DND-41 (cell line): ENCODE measurements around the gene MYO5C.

Experiments
- ATAC-seq: fragments of 200-7000 bp; cut with Tn5 transposase; 3 replicates; pipeline ENCODE4 v1.9.1; 2021; ENCODE audit warnings: low read depth; ENCODE audit not compliant: insufficient read depth
- DNase-seq: peaks from one replicate; pipeline ENCODE4 v3.0.0-alpha.2; 2020
- H2AFZ ChIP-seq: 2 replicates; pipeline ENCODE4 v1.6.0; 2012; ENCODE audit warnings: low read depth, low read length
- H3K27ac ChIP-seq: 2 replicates; pipeline ENCODE4 v1.5.1; 2012; ENCODE audit warnings: low read length, inconsistent platforms
- H3K27me3 ChIP-seq: fragments of 200-600 bp; sonication (generic); 2 replicates; pipeline ENCODE4 v1.6.0; 2012; ENCODE audit warnings: low read length, mild to moderate bottlenecking, inconsistent platforms; ENCODE audit not compliant: insufficient read depth, poor library complexity
- H3K36me3 ChIP-seq: 2 replicates; pipeline ENCODE4 v1.5.1; 2012; ENCODE audit warnings: low read length, inconsistent platforms; ENCODE audit not compliant: insufficient read depth
- H3K4me1 ChIP-seq: 2 replicates; pipeline ENCODE4 v1.5.1; 2012; ENCODE audit warnings: mild to moderate bottlenecking, low read length; ENCODE audit not compliant: insufficient read depth
- H3K4me2 ChIP-seq: 2 replicates; pipeline ENCODE4 v1.6.0; 2012; ENCODE audit warnings: mild to moderate bottlenecking, moderate library complexity, low read length, inconsistent platforms; ENCODE audit not compliant: insufficient read depth
- H3K4me3 ChIP-seq, 2 experiments: fragments of 200-600 bp in 1 of 2; shearing (Covaris generic) in 1 of 2; 2 replicates each; pipeline ENCODE4 v1.5.1; 2012 to 2016; ENCODE audit warnings: inconsistent platforms in 2 of 2, low read length in 2 of 2, mild to moderate bottlenecking in 2 of 2, low read depth in 1 of 2, moderate library complexity in 1 of 2
- H3K79me2 ChIP-seq: 2 replicates; pipeline ENCODE4 v1.6.0; 2012; ENCODE audit warnings: low read length, inconsistent platforms; ENCODE audit not compliant: insufficient read depth
- H3K9ac ChIP-seq: 2 replicates; pipeline ENCODE4 v1.6.0; 2012; ENCODE audit warnings: low read depth, mild to moderate bottlenecking, inconsistent platforms, low read length, moderate library complexity
- H3K9me3 ChIP-seq: 2 replicates; pipeline ENCODE4 v1.5.1; 2012; ENCODE audit warnings: low read length, moderate library complexity, mild to moderate bottlenecking, inconsistent platforms; ENCODE audit not compliant: insufficient read depth, severe bottlenecking
- H4K20me1 ChIP-seq: 2 replicates; pipeline ENCODE4 v1.6.0; 2012; ENCODE audit warnings: low read length; ENCODE audit not compliant: insufficient read depth
- CTCF ChIP-seq: IDR thresholded peaks from 2 replicates; pipeline ENCODE4 v1.5.1; 2012; ENCODE audit warnings: borderline replicate concordance, low read length, moderate library complexity, mild to moderate bottlenecking; ENCODE audit not compliant: poor library complexity, severe bottlenecking; ENCODE audit errors: extremely low read depth
- EZH2 ChIP-seq: IDR thresholded peaks from 3 replicates; pipeline ENCODE4 v1.6.1; 2012; ENCODE audit warnings: borderline replicate concordance, low read depth, mild to moderate bottlenecking, moderate library complexity, low read length, inconsistent platforms; ENCODE audit not compliant: severe bottlenecking

The MYO5C gene

GRCh38 chr15:52148403-52148802, 147.2 kb downstream of the MYO5C start:
- TF ChIP-seq CTCF (no peak), EZH2 (no peak)
- Histone ChIP-seq H3K9ac (no peak overlapping the region), H3K36me3 (peaks cover 19% of the 10 kb centered on the region), H3K27me3 (no peaks in the 10 kb centered on the region), H3K4me3 (no peak overlapping the region), H3K4me1 (no peaks in the 10 kb centered on the region), H3K79me2 (no peaks in the 10 kb centered on the region), H3K9me3 (no peaks in the 10 kb centered on the region), H3K4me2 (no peak overlapping the region), H4K20me1 (no peaks in the 10 kb centered on the region), H3K27ac (no peak overlapping the region), H2AFZ (no peak overlapping the region)
- ATAC-seq (no peak), DNase-seq (no peak)

GRCh38 chr15:52146776-52147175, 148.8 kb downstream of the MYO5C start:
- ATAC-seq (no peak), DNase-seq (no peak)
- peaks cover 12% of the 10 kb centered on the region; the same call in 1 of the 2 replicates for H3K36me3 ChIP-seq
- H3K27ac ChIP-seq = no peak overlapping the region
- no peaks in the 10 kb centered on the region for H3K9me3 ChIP-seq
- no peak overlapping the region for H3K4me2 ChIP-seq
- no peaks in the 10 kb centered on the region for H3K27me3 ChIP-seq
- no peaks in the 10 kb centered on the region for H3K4me1 ChIP-seq
- no peaks in the 10 kb centered on the region for H4K20me1 ChIP-seq
- no peak overlapping the region for H3K9ac ChIP-seq
- no peak overlapping the region for H3K4me3 ChIP-seq
- H3K79me2 ChIP-seq = no peaks in the 10 kb centered on the region
- H2AFZ ChIP-seq = no peak overlapping the region
- TF ChIP-seq CTCF = no peak
- TF ChIP-seq EZH2 = no peak

- no peaks in the 10 kb centered on the region for H3K9me3 ChIP-seq
- H3K4me3 ChIP-seq = no peak overlapping the region
- no peaks in the 10 kb centered on the region for H3K4me1 ChIP-seq
- no peak overlapping the region for H2AFZ ChIP-seq
- H3K27ac ChIP-seq = no peak overlapping the region
- DNase-seq (no peak), ATAC-seq (no peak)
- no peak overlapping the region for H3K4me2 ChIP-seq
- no peak overlapping the region for H3K9ac ChIP-seq
- H3K36me3 ChIP-seq = peaks cover 12% of the 10 kb centered on the region; the same call in 1 of the 2 replicates
- TF ChIP-seq EZH2 (no peak), CTCF (no peak)
- no peaks in the 10 kb centered on the region for H3K27me3 ChIP-seq
- H4K20me1 ChIP-seq = no peaks in the 10 kb centered on the region
- H3K79me2 ChIP-seq = no peaks in the 10 kb centered on the region
Observed at GRCh38 chr15:52146261-52146660, 149.3 kb downstream of the MYO5C start.
